H9 (cell line): ENCODE data around the gene OR2AG1. TPM values are rescaled to one million over a fixed set of nuclear protein-coding genes. Genes with fewer than 3 reads are reported as not detected.

ENCODE experiments used
- DNase-seq: peaks from one replicate; pipeline ENCODE4 v3.0.0-alpha.2; 2017
- H2AFZ ChIP-seq: one replicate; pipeline ENCODE4 v1.6.1; 2013; ENCODE audit warnings: mild to moderate bottlenecking, low read length, control low read depth, moderate library complexity
- H2AK5ac ChIP-seq: 2 replicates; pipeline ENCODE4 v1.6.1; 2013; ENCODE audit warnings: low read length, control low read depth, mixed read lengths; ENCODE audit not compliant: insufficient read length
- H2BK120ac ChIP-seq: one replicate; pipeline ENCODE4 v1.6.1; 2013; ENCODE audit warnings: low read depth, mild to moderate bottlenecking, low read length, control low read depth, inconsistent platforms; ENCODE audit not compliant: poor library complexity, severe bottlenecking
- H2BK12ac ChIP-seq: 2 replicates; pipeline ENCODE4 v1.6.1; 2013; ENCODE audit warnings: low read length, control low read depth, mixed read lengths, low read depth; ENCODE audit not compliant: insufficient read length
- H2BK15ac ChIP-seq: 2 replicates; pipeline ENCODE4 v1.6.1; 2013; ENCODE audit warnings: low read depth, low read length, control low read depth
- H2BK20ac ChIP-seq: one replicate; pipeline ENCODE4 v1.6.1; 2013; ENCODE audit warnings: low read depth, mild to moderate bottlenecking, low read length, control low read depth, inconsistent platforms; ENCODE audit not compliant: poor library complexity, severe bottlenecking
- H2BK5ac ChIP-seq: 2 replicates; pipeline ENCODE4 v1.6.1; 2013; ENCODE audit warnings: low read length, control low read depth, mixed read lengths; ENCODE audit not compliant: insufficient read length
- H3K14ac ChIP-seq: 2 replicates; pipeline ENCODE4 v1.6.1; 2013; ENCODE audit warnings: low read length, control low read depth; ENCODE audit not compliant: insufficient read depth
- H3K18ac ChIP-seq: 2 replicates; pipeline ENCODE4 v1.6.1; 2013; ENCODE audit warnings: low read depth, mild to moderate bottlenecking, mixed read lengths, low read length, control low read depth; ENCODE audit not compliant: insufficient read length
- H3K23ac ChIP-seq: 2 replicates; pipeline ENCODE4 v1.6.1; 2013; ENCODE audit warnings: low read length, control low read depth, mixed read lengths, low read depth; ENCODE audit not compliant: insufficient read length
- H3K23me2 ChIP-seq: 2 replicates; pipeline ENCODE4 v1.6.1; 2013; ENCODE audit warnings: low read depth, mild to moderate bottlenecking, mixed read lengths, low read length, control low read depth; ENCODE audit not compliant: insufficient read length, poor library complexity, severe bottlenecking
- H3K27ac ChIP-seq: 2 replicates; pipeline ENCODE4 v1.5.1; 2013; ENCODE audit warnings: low read length, control low read depth, mixed read lengths, low read depth; ENCODE audit not compliant: insufficient read length
- H3K27me3 ChIP-seq: 2 replicates; pipeline ENCODE4 v1.6.1; 2013; ENCODE audit warnings: low read length, control low read depth, inconsistent platforms; ENCODE audit not compliant: insufficient read depth
- H3K4ac ChIP-seq: 2 replicates; pipeline ENCODE4 v1.6.1; 2013; ENCODE audit warnings: low read depth, mild to moderate bottlenecking, control low read depth, inconsistent platforms, low read length, moderate library complexity
- H3K4me1 ChIP-seq: 2 replicates; pipeline ENCODE4 v1.6.1; 2013; ENCODE audit warnings: low read length, control low read depth, inconsistent platforms; ENCODE audit not compliant: insufficient read depth
- H3K4me2 ChIP-seq: 2 replicates; pipeline ENCODE4 v1.6.1; 2013; ENCODE audit warnings: low read length, control low read depth, mixed read lengths; ENCODE audit not compliant: insufficient read length, insufficient read depth
- H3K56ac ChIP-seq: 2 replicates; pipeline ENCODE4 v1.6.1; 2013; ENCODE audit warnings: low read depth, mild to moderate bottlenecking, mixed read lengths, low read length, control low read depth; ENCODE audit not compliant: insufficient read length
- H3K79me1 ChIP-seq: 2 replicates; pipeline ENCODE4 v1.6.1; 2013; ENCODE audit warnings: low read depth, mild to moderate bottlenecking, moderate library complexity, low read length, control low read depth, inconsistent platforms; ENCODE audit not compliant: insufficient read depth, poor library complexity, severe bottlenecking
- H3K79me2 ChIP-seq: 2 replicates; pipeline ENCODE4 v1.6.1; 2013; ENCODE audit warnings: low read length, control low read depth, inconsistent platforms; ENCODE audit not compliant: insufficient read depth
- H3K9ac ChIP-seq: 2 replicates; pipeline ENCODE4 v1.6.1; 2013; ENCODE audit warnings: low read length, control low read depth, mixed read lengths; ENCODE audit not compliant: insufficient read length; ENCODE audit errors: extremely low read depth
- H3K9me3 ChIP-seq: one replicate; pipeline ENCODE4 v1.6.1; 2013; ENCODE audit warnings: low read depth, low read length, inconsistent platforms; ENCODE audit not compliant: control insufficient read depth
- H3T11ph ChIP-seq: one replicate; pipeline ENCODE4 v1.6.1; 2013; ENCODE audit warnings: mild to moderate bottlenecking, low read length, control low read depth, inconsistent platforms
- H4K20me1 ChIP-seq: one replicate; pipeline ENCODE4 v1.6.1; 2013; ENCODE audit not compliant: control insufficient read depth, insufficient read length, insufficient read depth
- H4K5ac ChIP-seq: 2 replicates; pipeline ENCODE4 v1.6.1; 2013; ENCODE audit warnings: low read depth, mild to moderate bottlenecking, mixed read lengths, low read length, control low read depth; ENCODE audit not compliant: insufficient read length
- H4K8ac ChIP-seq: replicated peaks from 2 replicates; pipeline ENCODE4 v1.6.1; 2013; ENCODE audit warnings: low read length, control low read depth, mixed read lengths, low read depth; ENCODE audit not compliant: insufficient read length
- H4K91ac ChIP-seq: 2 replicates; pipeline ENCODE4 v1.6.1; 2013; ENCODE audit warnings: low read depth, mild to moderate bottlenecking, moderate library complexity, mixed read lengths, low read length, control low read depth; ENCODE audit not compliant: insufficient read length
- H3K27ac Mint-ChIP-seq, 3 experiments: 2 replicates in 2 of 3; 3 replicates in 1 of 3; pipeline ENCODE4 v1.8.0; 2020 to 2021; ENCODE audit warnings: mixed read lengths in 3 of 3, mild to moderate bottlenecking in 1 of 3, moderate library complexity in 1 of 3
- H3K27me3 Mint-ChIP-seq: 2 replicates; pipeline ENCODE4 v1.8.0; 2021; ENCODE audit warnings: low read depth, mild to moderate bottlenecking, moderate library complexity, mixed read lengths
- H3K36me3 Mint-ChIP-seq, 3 experiments: 2 replicates in 2 of 3; 3 replicates in 1 of 3; pipeline ENCODE4 v1.8.0; 2020 to 2021; ENCODE audit warnings: low read depth in 3 of 3, mixed read lengths in 3 of 3; ENCODE audit not compliant: insufficient read depth in 1 of 3
- H3K4me1 Mint-ChIP-seq, 2 experiments: 2 replicates each; pipeline ENCODE4 v1.8.0; 2020; ENCODE audit warnings: mixed read lengths in 2 of 2
- H3K4me3 Mint-ChIP-seq, 2 experiments: 2 replicates in 1 of 2; 3 replicates in 1 of 2; pipeline ENCODE4 v1.8.0; 2020 to 2021; ENCODE audit warnings: mild to moderate bottlenecking in 2 of 2, mixed read lengths in 2 of 2, moderate library complexity in 1 of 2
- H3K9me3 Mint-ChIP-seq, 2 experiments: 2 replicates in 1 of 2; 3 replicates in 1 of 2; pipeline ENCODE4 v1.8.0; 2020; ENCODE audit warnings: mild to moderate bottlenecking in 2 of 2, mixed read lengths in 2 of 2, moderate library complexity in 1 of 2
- WGBS: extraction: QIAGEN DNeasy Blood & Tissue Kit; methylation state at CpG from one replicate; pipeline ENCODE4 v1.1.7; 2013; ENCODE audit warnings: missing lambda C conversion rate, low lambda C conversion rate, mixed read lengths; ENCODE audit not compliant: insufficient read length; ENCODE audit errors: extremely low coverage; 5-methylcytosine and 5-hydroxymethylcytosine counted together
- total RNA-seq: library from RNA; stranded (reverse); gene quantifications from 2 replicates; pipeline ENCODE4 v1.2.1, GENCODE V29; 2021
- TF ChIP-seq, protein P1 (sequence below): fragments of 200-600 bp; sonication (generic); conservative IDR thresholded peaks from 3 replicates; pipeline ENCODE4 v1.8.0; 2021; ENCODE audit warnings: antibody characterized with exemption, mild to moderate bottlenecking

OR2AG1 gene
- total RNA-seq, 1 experiment from 2014 or later = not detected

DNA sequence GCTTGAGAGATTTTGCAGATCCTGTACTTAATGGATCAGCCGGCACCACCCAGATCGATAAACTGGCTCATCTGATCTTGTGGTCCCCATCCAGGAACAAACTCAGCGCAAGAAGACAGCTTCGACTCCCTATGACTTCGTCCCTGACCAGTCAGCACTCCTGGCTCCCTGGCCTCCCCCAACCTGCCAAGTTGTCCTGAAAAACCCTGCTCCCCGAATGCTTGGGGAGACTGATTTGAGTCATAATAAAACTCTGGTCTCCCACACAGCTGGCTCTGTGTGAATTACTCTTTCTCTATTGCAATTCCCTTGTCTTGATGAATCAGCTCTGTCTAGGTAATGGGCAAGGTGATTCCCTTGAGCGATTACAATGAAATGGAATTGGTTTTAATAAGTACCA lies 40.6 kb upstream of the OR2AG1 start:
- no peaks in the 10 kb centered on the region for H4K20me1 ChIP-seq
- Mint-ChIP-seq H3K27ac (peak overlapping the region in 1 of 3 experiments; percentile 46; a peak in 2 of 7 replicates), H3K27me3 (peaks cover 2% of the 10 kb centered on the region; the same call in 1 of the 2 replicates), H3K4me3 (no peak overlapping the region), H3K4me1 (no peaks in the 10 kb centered on the region), H3K36me3 (no peaks in the 10 kb centered on the region), H3K9me3 (no peaks in the 10 kb centered on the region; a peak in 1 of 5 replicates)
- no peak overlapping the region for H2AFZ ChIP-seq
- no peaks in the 10 kb centered on the region for H3K79me1 ChIP-seq
- no peak overlapping the region for H2BK120ac ChIP-seq
- H2BK20ac ChIP-seq = no peak overlapping the region
- no peak overlapping the region for H3K4me2 ChIP-seq
- H3K9ac ChIP-seq = no peak overlapping the region
- H3K4ac ChIP-seq = no peak overlapping the region
- no peaks in the 10 kb centered on the region for H3K23me2 ChIP-seq
- H3K56ac ChIP-seq = no peak overlapping the region
- no peak overlapping the region for H2AK5ac ChIP-seq
- H2BK12ac ChIP-seq = no peak overlapping the region
- no peak overlapping the region for H4K5ac ChIP-seq
- H3K18ac ChIP-seq = no peak overlapping the region
- H2BK5ac ChIP-seq = no peak overlapping the region
- no peaks in the 10 kb centered on the region for H3K27me3 ChIP-seq
- no peak overlapping the region for H3T11ph ChIP-seq
- no peak overlapping the region for H4K8ac ChIP-seq
- no peak for DNase-seq
- H3K4me1 ChIP-seq = no peaks in the 10 kb centered on the region
- H2BK15ac ChIP-seq = no peak overlapping the region
- H3K79me2 ChIP-seq = no peaks in the 10 kb centered on the region
- H4K91ac ChIP-seq = no peak overlapping the region
- TF ChIP-seq, protein P1, sequence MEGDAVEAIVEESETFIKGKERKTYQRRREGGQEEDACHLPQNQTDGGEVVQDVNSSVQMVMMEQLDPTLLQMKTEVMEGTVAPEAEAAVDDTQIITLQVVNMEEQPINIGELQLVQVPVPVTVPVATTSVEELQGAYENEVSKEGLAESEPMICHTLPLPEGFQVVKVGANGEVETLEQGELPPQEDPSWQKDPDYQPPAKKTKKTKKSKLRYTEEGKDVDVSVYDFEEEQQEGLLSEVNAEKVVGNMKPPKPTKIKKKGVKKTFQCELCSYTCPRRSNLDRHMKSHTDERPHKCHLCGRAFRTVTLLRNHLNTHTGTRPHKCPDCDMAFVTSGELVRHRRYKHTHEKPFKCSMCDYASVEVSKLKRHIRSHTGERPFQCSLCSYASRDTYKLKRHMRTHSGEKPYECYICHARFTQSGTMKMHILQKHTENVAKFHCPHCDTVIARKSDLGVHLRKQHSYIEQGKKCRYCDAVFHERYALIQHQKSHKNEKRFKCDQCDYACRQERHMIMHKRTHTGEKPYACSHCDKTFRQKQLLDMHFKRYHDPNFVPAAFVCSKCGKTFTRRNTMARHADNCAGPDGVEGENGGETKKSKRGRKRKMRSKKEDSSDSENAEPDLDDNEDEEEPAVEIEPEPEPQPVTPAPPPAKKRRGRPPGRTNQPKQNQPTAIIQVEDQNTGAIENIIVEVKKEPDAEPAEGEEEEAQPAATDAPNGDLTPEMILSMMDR = no peak
- H3K27ac ChIP-seq = no peak overlapping the region
- no CpG with 5 or more reads among the region's 7 CpGs for WGBS
- H3K14ac ChIP-seq = no peak overlapping the region
- no peaks in the 10 kb centered on the region for H3K9me3 ChIP-seq
- H3K23ac ChIP-seq = no peak overlapping the region
